Activated naive CD8-positive, alpha-beta T cell treated with anti-CD3 and anti-CD28 coated beads, Interleukin-2, amount 50 U/mL, for 24 hours (primary cell): ENCODE measurements around the gene ZNF468.
"Not testable (repeated sequence)": the region's sequence is repeated elsewhere in the genome, so short reads cannot be mapped to it uniquely, and the experiment has no call there.

Experiments
- ATAC-seq: fragments of 150-1000 bp; cut with Tn5 transposase; one replicate; pipeline ENCODE4 v1.10.0; 2021
- DNase-seq: peaks from one replicate; pipeline ENCODE4 v3.0.0; 2021
- H3K27ac Mint-ChIP-seq: one replicate; pipeline ENCODE4 v1.8.0; 2021; ENCODE audit warnings: mild to moderate bottlenecking, mixed read lengths
- H3K27me3 Mint-ChIP-seq: one replicate; pipeline ENCODE4 v1.8.0; 2021; ENCODE audit warnings: mixed read lengths
- H3K36me3 Mint-ChIP-seq: one replicate; pipeline ENCODE4 v1.8.0; 2021; ENCODE audit warnings: low read depth, mixed read lengths
- H3K4me1 Mint-ChIP-seq: one replicate; pipeline ENCODE4 v1.8.0; 2021; ENCODE audit warnings: mixed read lengths
- H3K4me3 Mint-ChIP-seq: one replicate; pipeline ENCODE4 v1.8.0; 2021; ENCODE audit warnings: mild to moderate bottlenecking, moderate library complexity, mixed read lengths
- H3K9me3 Mint-ChIP-seq: one replicate; pipeline ENCODE4 v1.8.0; 2021; ENCODE audit warnings: mixed read lengths

The ZNF468 gene

DNA sequence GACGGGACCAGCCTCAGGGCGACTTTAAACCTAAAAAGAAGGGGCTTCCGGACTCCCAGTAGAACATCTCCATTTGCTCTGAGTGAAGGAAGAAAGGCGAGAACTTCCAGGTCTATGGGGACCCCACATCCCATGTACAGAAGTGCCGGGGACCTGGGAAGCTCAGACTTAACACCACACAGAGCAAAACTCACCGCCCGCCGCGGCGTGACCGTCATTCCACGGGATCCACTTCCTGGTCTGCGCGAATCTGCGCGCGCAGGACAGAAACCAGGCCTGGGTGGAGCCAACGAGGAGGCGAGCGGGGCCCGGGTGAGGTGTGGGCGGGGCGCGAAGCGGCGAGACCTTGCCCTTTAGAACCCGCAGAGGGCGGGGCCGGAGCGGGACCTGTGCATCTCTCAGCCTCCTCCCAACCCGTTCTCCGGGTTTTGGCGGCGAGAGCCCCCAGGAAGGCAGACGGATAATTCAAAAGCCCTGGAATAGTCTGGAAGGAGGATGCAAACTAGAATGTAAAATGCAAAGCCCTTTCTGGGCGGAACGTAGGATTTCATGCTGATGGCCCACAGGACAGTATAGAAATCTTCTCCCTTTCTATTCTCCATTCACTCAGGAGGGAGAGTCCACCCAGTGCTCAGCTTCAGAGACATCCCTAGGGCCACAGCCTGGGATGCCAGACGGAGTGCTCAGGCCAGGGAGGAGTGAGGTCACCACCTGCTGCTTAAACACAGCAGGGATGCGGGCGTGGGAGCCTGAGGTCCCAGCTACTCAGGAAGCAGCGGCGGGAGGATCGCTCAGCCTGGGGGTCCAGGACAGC lies at the start of gene ZNF468:
TSS of gene ZNF468 (minus strand) at position 242 of the 814 bp plus-strand sequence. CDS start 3,347 bp downstream, outside the sequence.
- Mint-ChIP-seq H3K4me3 (peak within 1 kb of the TSS; percentile 96), H3K4me1 (peaks cover 22% of the 10 kb centered on the region), H3K9me3 (peaks cover 23% of the 10 kb centered on the region), H3K27ac (peak within 1 kb of the TSS; percentile 89), H3K36me3 (peaks cover 43% of the 10 kb centered on the region)
- ATAC-seq (peak; percentile 98), DNase-seq (peak; percentile 65)
- not testable (repeated sequence) for H3K27me3 Mint-ChIP-seq

GRCh38 chr19:52904052-52904780 lies 46.8 kb upstream of the ZNF468 start:
- not testable (repeated sequence) for H3K27me3 Mint-ChIP-seq, ATAC-seq, H3K4me3 Mint-ChIP-seq, H3K4me1 Mint-ChIP-seq, DNase-seq, H3K27ac Mint-ChIP-seq
- Mint-ChIP-seq H3K9me3 (peaks cover 36% of the 10 kb centered on the region), H3K36me3 (peaks cover 37% of the 10 kb centered on the region)

- peaks cover 31% of the 10 kb centered on the region for H3K36me3 Mint-ChIP-seq
- peaks cover 30% of the 10 kb centered on the region for H3K9me3 Mint-ChIP-seq
- no peaks in the 10 kb centered on the region for H3K27me3 Mint-ChIP-seq
- DNase-seq (no peak), ATAC-seq (no peak)
- H3K4me3 Mint-ChIP-seq, result no peak overlapping the region
- peaks cover 11% of the 10 kb centered on the region for H3K4me1 Mint-ChIP-seq
- no peak overlapping the region for H3K27ac Mint-ChIP-seq
These were observed 44.4 kb upstream of the ZNF468 start for GRCh38 chr19:52901842-52902241.

GRCh38 chr19:52898596-52898995 lies 41.2 kb upstream of the ZNF468 start:
- DNase-seq, H3K4me3 Mint-ChIP-seq, H3K27ac Mint-ChIP-seq, H3K27me3 Mint-ChIP-seq, ATAC-seq: not testable (repeated sequence)
- Mint-ChIP-seq H3K9me3 (peaks cover 11% of the 10 kb centered on the region), H3K4me1 (peaks cover 22% of the 10 kb centered on the region), H3K36me3 (peaks cover 33% of the 10 kb centered on the region)

DNA sequence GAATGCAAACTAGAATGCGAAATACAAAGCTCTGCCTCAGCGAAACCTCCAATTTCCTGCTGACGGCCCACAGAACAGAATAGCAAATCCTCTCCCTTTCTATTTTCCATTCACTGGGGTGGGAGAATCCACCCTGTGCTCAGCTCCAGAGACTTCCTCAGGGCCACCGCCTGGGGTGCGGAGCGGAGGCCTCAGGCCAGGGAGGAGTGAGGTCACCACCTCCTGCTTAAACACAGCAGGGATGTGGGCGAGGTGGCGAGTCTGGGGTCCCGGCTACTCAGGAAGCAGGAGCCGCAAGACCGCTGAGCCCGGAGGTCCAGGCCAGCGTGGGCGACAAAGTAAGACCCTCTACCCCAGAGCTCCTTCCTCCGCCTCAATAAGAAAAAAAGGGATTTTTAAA lies 40.7 kb upstream of the ZNF468 start:
- ATAC-seq (no peak), DNase-seq (no peak)
- peaks cover 22% of the 10 kb centered on the region for H3K4me1 Mint-ChIP-seq
- H3K36me3 Mint-ChIP-seq, result peaks cover 33% of the 10 kb centered on the region
- H3K9me3 Mint-ChIP-seq, result peaks cover 11% of the 10 kb centered on the region
- H3K27ac Mint-ChIP-seq, result no peak overlapping the region
- H3K27me3 Mint-ChIP-seq, result no peaks in the 10 kb centered on the region
- H3K4me3 Mint-ChIP-seq, result peak overlapping the region; percentile 85

GRCh38 chr19:52897138-52897935 lies 39.9 kb upstream of the ZNF468 start, which contains the start of gene ZNF320:
Gene ZNF320, minus strand, starts transcription at chr19:52897635. Its CDS starts 7,380 bp downstream, at chr19:52890255.
- Mint-ChIP-seq H3K4me1 (peaks cover 22% of the 10 kb centered on the region), H3K27ac (peak within 1 kb of the TSS; percentile 83)

GRCh38 chr19:52896431-52897137 lies 39.2 kb upstream of the ZNF468 start:
- H3K4me1 Mint-ChIP-seq, result peaks cover 22% of the 10 kb centered on the region
- no peaks in the 10 kb centered on the region for H3K27me3 Mint-ChIP-seq
- H3K9me3 Mint-ChIP-seq, result peaks cover 11% of the 10 kb centered on the region
- H3K4me3 Mint-ChIP-seq, result peak overlapping the region; percentile 85
- no peak for DNase-seq
- ATAC-seq, result no peak
- peak overlapping the region; percentile 83 for H3K27ac Mint-ChIP-seq
- H3K36me3 Mint-ChIP-seq, result peaks cover 48% of the 10 kb centered on the region

More at GRCh38 chr19:52897138-52897935, 39.9 kb upstream of the ZNF468 start, which contains the start of gene ZNF320:
- peak; percentile 93 for DNase-seq
- H3K4me3 Mint-ChIP-seq, result peak within 1 kb of the TSS; percentile 85
- peak; percentile 100 for ATAC-seq
- H3K36me3 Mint-ChIP-seq, result peaks cover 41% of the 10 kb centered on the region
- peaks cover 11% of the 10 kb centered on the region for H3K9me3 Mint-ChIP-seq
- no peaks in the 10 kb centered on the region for H3K27me3 Mint-ChIP-seq

DNA sequence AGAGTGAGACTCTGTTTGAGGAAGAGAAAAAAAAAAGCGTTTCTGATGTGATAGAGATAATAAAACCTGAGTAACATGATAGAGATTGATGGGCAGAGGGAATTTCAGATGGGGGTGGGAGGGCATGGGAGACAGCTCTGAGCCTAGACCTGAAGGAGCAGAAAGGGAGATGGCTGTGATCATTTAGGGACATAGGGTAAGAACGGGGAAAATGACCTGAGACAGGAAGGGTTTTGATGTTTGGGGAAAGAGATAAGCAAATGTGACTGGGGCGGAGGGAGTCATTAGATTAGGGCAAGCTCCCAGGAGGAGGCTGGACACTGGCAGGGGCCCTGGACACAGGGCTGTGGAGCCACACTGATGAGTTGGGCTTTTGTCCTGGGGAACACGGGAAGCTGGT lies 33.9 kb upstream of the ZNF468 start:
- H3K4me1 Mint-ChIP-seq, result peaks cover 6% of the 10 kb centered on the region
- peaks cover 85% of the 10 kb centered on the region for H3K36me3 Mint-ChIP-seq
- no peak for ATAC-seq

GRCh38 chr19:52889931-52890330 lies 32.5 kb upstream of the ZNF468 start:
- H3K4me1 Mint-ChIP-seq, result peaks cover 5% of the 10 kb centered on the region
- H3K27ac Mint-ChIP-seq, result no peak overlapping the region
- H3K9me3 Mint-ChIP-seq, result peaks cover 29% of the 10 kb centered on the region
- H3K27me3 Mint-ChIP-seq, result no peaks in the 10 kb centered on the region
- H3K36me3 Mint-ChIP-seq, result peaks cover 85% of the 10 kb centered on the region
- no peak overlapping the region for H3K4me3 Mint-ChIP-seq
- DNase-seq (no peak), ATAC-seq (no peak)

More for the DNA sequence above, 33.9 kb upstream of the ZNF468 start:
- Mint-ChIP-seq H3K4me3 (no peak overlapping the region), H3K27me3 (no peaks in the 10 kb centered on the region), H3K9me3 (peaks cover 27% of the 10 kb centered on the region), H3K27ac (no peak overlapping the region)
- DNase-seq, result no peak

GRCh38 chr19:52889076-52889475 lies 31.7 kb upstream of the ZNF468 start:
- Mint-ChIP-seq H3K4me3 (no peak overlapping the region), H3K36me3 (peaks cover 85% of the 10 kb centered on the region), H3K27me3 (no peaks in the 10 kb centered on the region), H3K27ac (no peak overlapping the region), H3K4me1 (peaks cover 2% of the 10 kb centered on the region), H3K9me3 (peaks cover 38% of the 10 kb centered on the region)
- ATAC-seq (no peak), DNase-seq (no peak)

DNA sequence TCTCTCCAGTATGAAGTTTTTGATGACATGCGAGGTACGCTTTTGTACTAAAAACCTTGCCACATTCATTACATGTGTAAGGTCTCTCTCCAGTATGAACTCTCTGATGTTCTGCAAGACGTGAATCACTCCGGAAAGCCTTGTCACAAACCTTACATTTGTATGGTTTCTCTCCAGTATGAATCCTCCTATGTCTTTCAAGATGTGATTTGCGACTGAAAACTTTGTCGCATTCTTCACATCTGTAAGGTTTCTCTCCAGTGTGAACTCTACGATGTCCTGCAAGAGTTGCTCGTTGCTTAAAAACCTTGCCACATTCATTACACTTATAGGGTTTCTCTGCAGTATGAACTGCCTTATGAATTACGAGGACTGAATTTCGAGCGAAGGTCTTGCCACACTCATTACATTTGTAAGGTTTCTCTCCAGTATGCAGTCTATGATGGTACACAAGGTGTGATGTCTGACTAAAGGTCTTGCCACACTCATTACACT lies 23.5 kb upstream of the ZNF468 start:
- no peak for DNase-seq
- no peak for ATAC-seq
- peaks cover 73% of the 10 kb centered on the region for H3K9me3 Mint-ChIP-seq
- no peaks in the 10 kb centered on the region for H3K4me1 Mint-ChIP-seq
- peaks cover 80% of the 10 kb centered on the region for H3K36me3 Mint-ChIP-seq
- no peaks in the 10 kb centered on the region for H3K27me3 Mint-ChIP-seq
- H3K4me3 Mint-ChIP-seq, result no peak overlapping the region
- no peak overlapping the region for H3K27ac Mint-ChIP-seq

- H3K27ac Mint-ChIP-seq, DNase-seq, H3K4me1 Mint-ChIP-seq, H3K4me3 Mint-ChIP-seq, ATAC-seq, H3K27me3 Mint-ChIP-seq: not testable (repeated sequence)
- Mint-ChIP-seq H3K9me3 (peaks cover 57% of the 10 kb centered on the region), H3K36me3 (peaks cover 41% of the 10 kb centered on the region)
These were observed 15.6 kb upstream of the ZNF468 start for GRCh38 chr19:52872996-52873395.

- Mint-ChIP-seq H3K9me3 (peaks cover 49% of the 10 kb centered on the region), H3K27ac (no peak overlapping the region), H3K4me1 (no peaks in the 10 kb centered on the region), H3K27me3 (no peaks in the 10 kb centered on the region), H3K4me3 (no peak overlapping the region), H3K36me3 (peaks cover 38% of the 10 kb centered on the region)
- ATAC-seq (no peak), DNase-seq (no peak)
These were observed 14.0 kb upstream of the ZNF468 start for GRCh38 chr19:52871466-52871865.
